ENCODE data around the gene BMPR1B. TPM values are rescaled to one million over a fixed set of nuclear protein-coding genes. Genes with fewer than 3 reads are reported as not detected.

BMPR1B gene
- total and polyA plus RNA-seq, 7 donors: 0.07 to 2.2 (median 1.8) TPM; not detected in 2

- Histone ChIP-seq H3K9me3 (no peaks in the 10 kb centered on the region), H3K36me3 (no peaks in the 10 kb centered on the region), H3K4me1 (no peaks in the 10 kb centered on the region), H3K4me3 (no peak overlapping the region), H3K27me3 (no peaks in the 10 kb centered on the region), H3K27ac (no peak overlapping the region)
- DNase-seq: no peak
- intact Hi-C loops (cut with DNase I): no loop called here
- TF ChIP-seq, protein P1, sequence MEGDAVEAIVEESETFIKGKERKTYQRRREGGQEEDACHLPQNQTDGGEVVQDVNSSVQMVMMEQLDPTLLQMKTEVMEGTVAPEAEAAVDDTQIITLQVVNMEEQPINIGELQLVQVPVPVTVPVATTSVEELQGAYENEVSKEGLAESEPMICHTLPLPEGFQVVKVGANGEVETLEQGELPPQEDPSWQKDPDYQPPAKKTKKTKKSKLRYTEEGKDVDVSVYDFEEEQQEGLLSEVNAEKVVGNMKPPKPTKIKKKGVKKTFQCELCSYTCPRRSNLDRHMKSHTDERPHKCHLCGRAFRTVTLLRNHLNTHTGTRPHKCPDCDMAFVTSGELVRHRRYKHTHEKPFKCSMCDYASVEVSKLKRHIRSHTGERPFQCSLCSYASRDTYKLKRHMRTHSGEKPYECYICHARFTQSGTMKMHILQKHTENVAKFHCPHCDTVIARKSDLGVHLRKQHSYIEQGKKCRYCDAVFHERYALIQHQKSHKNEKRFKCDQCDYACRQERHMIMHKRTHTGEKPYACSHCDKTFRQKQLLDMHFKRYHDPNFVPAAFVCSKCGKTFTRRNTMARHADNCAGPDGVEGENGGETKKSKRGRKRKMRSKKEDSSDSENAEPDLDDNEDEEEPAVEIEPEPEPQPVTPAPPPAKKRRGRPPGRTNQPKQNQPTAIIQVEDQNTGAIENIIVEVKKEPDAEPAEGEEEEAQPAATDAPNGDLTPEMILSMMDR (IDR thresholded peaks at IDR 0.05): no peak
- TF ChIP-seq POLR2AphosphoS5 (IDR thresholded peaks at IDR 0.05): no peak
- no peak for TF ChIP-seq POLR2A (IDR thresholded peaks at IDR 0.05)
- no peak for TF ChIP-seq EP300 (IDR thresholded peaks at IDR 0.05)
- 90 to 94% methylated on average over 10 of the region's 10 CpGs for WGBS, 2 donors
Observed at GRCh38 chr4:95180531-95181242, 422.9 kb downstream of the BMPR1B start.

DNA sequence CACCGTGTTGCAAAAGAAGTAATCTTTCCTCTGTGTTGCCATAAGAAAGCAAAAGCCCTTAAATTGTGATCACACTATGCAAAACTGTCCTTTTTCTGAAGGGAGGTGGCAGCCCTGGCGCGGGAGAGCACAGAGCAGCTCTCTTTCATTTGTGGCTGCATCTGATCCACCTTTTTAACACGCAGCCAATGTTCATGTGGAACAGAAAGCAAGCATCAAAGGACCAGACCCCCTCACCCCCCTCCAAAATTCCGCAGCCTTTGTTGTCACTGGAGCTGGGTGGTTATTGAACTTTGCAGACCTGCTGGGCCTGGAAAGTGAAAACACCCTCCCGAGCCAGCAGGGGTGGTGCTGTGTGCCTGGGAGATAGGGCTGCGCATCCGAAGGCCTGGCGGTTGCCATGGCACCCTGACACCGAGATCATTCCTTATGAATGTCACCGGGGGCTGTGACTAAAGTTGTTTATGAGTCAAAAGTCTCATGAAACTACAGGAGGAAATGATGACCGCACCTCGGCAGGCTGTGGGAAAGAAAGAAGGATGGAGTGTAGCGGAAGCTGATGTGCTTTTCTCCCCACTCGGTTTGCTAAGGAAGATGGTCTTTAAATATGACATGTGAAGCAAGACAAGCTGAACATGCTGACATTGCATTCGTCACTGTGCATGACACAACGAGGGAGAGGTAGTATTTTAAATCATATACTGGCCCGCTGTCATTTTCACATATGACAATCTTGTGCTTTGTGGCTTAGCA, 423.7 kb downstream of the BMPR1B start:
- no peaks in the 10 kb centered on the region for H3K36me3 ChIP-seq
- no peak overlapping the region for H3K4me3 ChIP-seq
- no peaks in the 10 kb centered on the region for H3K9me3 ChIP-seq
- intact Hi-C loops (cut with DNase I): no loop called here
- no peak for TF ChIP-seq EP300 (IDR thresholded peaks at IDR 0.05)
- no peak for TF ChIP-seq POLR2AphosphoS5 (IDR thresholded peaks at IDR 0.05)
- TF ChIP-seq, protein P1 (IDR thresholded peaks at IDR 0.05): no peak
- TF ChIP-seq POLR2A (IDR thresholded peaks at IDR 0.05): no peak
- WGBS, 2 donors: 77 to 81% methylated on average over 18 of the region's 18 CpGs
- DNase-seq: no peak
- no peaks in the 10 kb centered on the region for H3K27me3 ChIP-seq
- no peak overlapping the region for H3K27ac ChIP-seq
- H3K4me1 ChIP-seq: no peaks in the 10 kb centered on the region

- 42 to 49% methylated on average over 2 of the region's 2 CpGs for WGBS, 2 donors
- intact Hi-C loops (cut with DNase I): no loop called here
- no peak for DNase-seq
- H3K36me3 ChIP-seq: no peaks in the 10 kb centered on the region
- H3K27ac ChIP-seq: no peak overlapping the region
- TF ChIP-seq EP300 (IDR thresholded peaks at IDR 0.05) (no peak), POLR2AphosphoS5 (IDR thresholded peaks at IDR 0.05) (no peak), POLR2A (IDR thresholded peaks at IDR 0.05) (no peak)
- TF ChIP-seq, protein P1 (IDR thresholded peaks at IDR 0.05): no peak
- H3K4me3 ChIP-seq: no peak overlapping the region
- no peaks in the 10 kb centered on the region for H3K9me3 ChIP-seq
- H3K4me1 ChIP-seq: no peaks in the 10 kb centered on the region
- H3K27me3 ChIP-seq: no peaks in the 10 kb centered on the region
Observed at GRCh38 chr4:95181996-95182306, 424.2 kb downstream of the BMPR1B start.

- Histone ChIP-seq H3K27ac (no peak overlapping the region), H3K36me3 (no peaks in the 10 kb centered on the region), H3K4me3 (no peak overlapping the region), H3K9me3 (no peaks in the 10 kb centered on the region), H3K27me3 (no peaks in the 10 kb centered on the region), H3K4me1 (no peaks in the 10 kb centered on the region)
- intact Hi-C loops (cut with DNase I): no loop called here
- TF ChIP-seq, protein P1 (IDR thresholded peaks at IDR 0.05): no peak
- no peak for TF ChIP-seq POLR2AphosphoS5 (IDR thresholded peaks at IDR 0.05)
- WGBS, 2 donors: 83 to 87% methylated on average over 5 of the region's 5 CpGs
- DNase-seq: no peak
Observed at GRCh38 chr4:95183656-95184408, 426.1 kb downstream of the BMPR1B start.
